ENCODE data around the gene LNPK. TPM values are rescaled to one million over a fixed set of nuclear protein-coding genes. Genes with fewer than 3 reads are reported as not detected.

LNPK gene
- polyA plus RNA-seq: 17.9 TPM
- long read RNA-seq, donor 1, full-length matches to known transcripts: 3 of 3 reads
- long read RNA-seq, donor 1, partial matches to known transcripts: 0 of 3 reads
- long read RNA-seq, donor 1, other reads (novel, unspliced or antisense): 0 of 3 reads
- long read RNA-seq, donor 2, full-length matches to known transcripts: 4 of 4 reads
- long read RNA-seq, donor 2, partial matches to known transcripts: 0 of 4 reads
- long read RNA-seq, donor 2, other reads (novel, unspliced or antisense): 0 of 4 reads
- long read RNA-seq, donor 3: 0 reads
- long read RNA-seq, donor 4: 0 reads
- long read RNA-seq, donor 5, full-length matches to known transcripts: 5 of 5 reads
- long read RNA-seq, donor 5, partial matches to known transcripts: 0 of 5 reads
- long read RNA-seq, donor 5, other reads (novel, unspliced or antisense): 0 of 5 reads
- long read RNA-seq, donor 6, full-length matches to known transcripts: 3 of 3 reads
- long read RNA-seq, donor 6, partial matches to known transcripts: 0 of 3 reads
- long read RNA-seq, donor 6, other reads (novel, unspliced or antisense): 0 of 3 reads
- long read RNA-seq, donor 7: 0 reads
- long read RNA-seq, donor 8, full-length matches to known transcripts: 4 of 4 reads
- long read RNA-seq, donor 8, partial matches to known transcripts: 0 of 4 reads
- long read RNA-seq, donor 8, other reads (novel, unspliced or antisense): 0 of 4 reads
- long read RNA-seq, donor 9, full-length matches to known transcripts: 7 of 7 reads
- long read RNA-seq, donor 9, partial matches to known transcripts: 0 of 7 reads
- long read RNA-seq, donor 9, other reads (novel, unspliced or antisense): 0 of 7 reads
- long read RNA-seq, donor 10, full-length matches to known transcripts: 3 of 3 reads
- long read RNA-seq, donor 10, partial matches to known transcripts: 0 of 3 reads
- long read RNA-seq, donor 10, other reads (novel, unspliced or antisense): 0 of 3 reads
- long read RNA-seq, donor 11, full-length matches to known transcripts: 2 of 7 reads
- long read RNA-seq, donor 11, partial matches to known transcripts: 5 of 7 reads
- long read RNA-seq, donor 11, other reads (novel, unspliced or antisense): 0 of 7 reads

- Histone ChIP-seq H3K36me3 (ENCODE audit: control insufficient read depth, insufficient read depth, low read length) (no peaks in the 10 kb centered on the region), H3K9me3 (ENCODE audit: control insufficient read depth, low read depth, low read length) (no peaks in the 10 kb centered on the region), H3K27me3 (ENCODE audit: control insufficient read depth, insufficient read depth, low read length) (no peaks in the 10 kb centered on the region), H3K4me1 (ENCODE audit: control insufficient read depth, insufficient read depth, low read length) (peaks cover 5% of the 10 kb centered on the region), H3K4me3 (ENCODE audit: low read length) (peak within 1 kb of the TSS; percentile 85), H3K27ac (ENCODE audit: low read length) (peak within 1 kb of the TSS; percentile 83)
- 0% methylated on average over 3 of the region's 57 CpGs for WGBS (ENCODE audit: insufficient coverage, low lambda C conversion rate)
- DNase-seq: peak; percentile 92 to 95
These were observed at the start of gene LNPK for GRCh38 chr2:176001916-176002687. Gene LNPK, minus strand, starts transcription at chr2:176002267. Its CDS starts 6,683 bp downstream, at chr2:175995584.

GRCh38 chr2:176039375-176039774 lies 37.3 kb upstream of the LNPK start:
- Histone ChIP-seq H3K27me3 (ENCODE audit: control insufficient read depth, insufficient read depth, low read length) (peaks cover 6% of the 10 kb centered on the region), H3K4me1 (ENCODE audit: control insufficient read depth, insufficient read depth, low read length) (no peaks in the 10 kb centered on the region), H3K4me3 (ENCODE audit: low read length) (no peak overlapping the region), H3K27ac (ENCODE audit: low read length) (no peak overlapping the region), H3K36me3 (ENCODE audit: control insufficient read depth, insufficient read depth, low read length) (no peaks in the 10 kb centered on the region), H3K9me3 (ENCODE audit: control insufficient read depth, low read depth, low read length) (peaks cover 2% of the 10 kb centered on the region)
- DNase-seq: no peak
- 65% methylated on average over 2 of the region's 3 CpGs for WGBS (ENCODE audit: insufficient coverage, low lambda C conversion rate)

GRCh38 chr2:176038694-176039093 lies 36.6 kb upstream of the LNPK start:
- Histone ChIP-seq H3K36me3 (ENCODE audit: control insufficient read depth, insufficient read depth, low read length) (no peaks in the 10 kb centered on the region), H3K27me3 (ENCODE audit: control insufficient read depth, insufficient read depth, low read length) (peaks cover 6% of the 10 kb centered on the region), H3K27ac (ENCODE audit: low read length) (no peak overlapping the region), H3K4me3 (ENCODE audit: low read length) (no peak overlapping the region), H3K4me1 (ENCODE audit: control insufficient read depth, insufficient read depth, low read length) (no peaks in the 10 kb centered on the region), H3K9me3 (ENCODE audit: control insufficient read depth, low read depth, low read length) (no peaks in the 10 kb centered on the region)
- no peak for DNase-seq
- no CpG with 5 or more reads among the region's 2 CpGs for WGBS (ENCODE audit: insufficient coverage, low lambda C conversion rate)

GRCh38 chr2:176035013-176035691 lies 33.1 kb upstream of the LNPK start:
- Histone ChIP-seq H3K4me1 (ENCODE audit: control insufficient read depth, insufficient read depth, low read length) (no peaks in the 10 kb centered on the region), H3K27ac (ENCODE audit: low read length) (no peak overlapping the region), H3K9me3 (ENCODE audit: control insufficient read depth, low read depth, low read length) (no peaks in the 10 kb centered on the region), H3K36me3 (ENCODE audit: control insufficient read depth, insufficient read depth, low read length) (no peaks in the 10 kb centered on the region), H3K4me3 (ENCODE audit: low read length) (no peak overlapping the region), H3K27me3 (ENCODE audit: control insufficient read depth, insufficient read depth, low read length) (peaks cover 3% of the 10 kb centered on the region)
- no peak for DNase-seq
- WGBS (ENCODE audit: insufficient coverage, low lambda C conversion rate): no CpG with 5 or more reads among the region's 6 CpGs

GRCh38 chr2:176027806-176028205 lies 25.7 kb upstream of the LNPK start:
- DNase-seq: no peak
- Histone ChIP-seq H3K4me1 (ENCODE audit: control insufficient read depth, insufficient read depth, low read length) (no peaks in the 10 kb centered on the region), H3K36me3 (ENCODE audit: control insufficient read depth, insufficient read depth, low read length) (no peaks in the 10 kb centered on the region), H3K9me3 (ENCODE audit: control insufficient read depth, low read depth, low read length) (no peaks in the 10 kb centered on the region), H3K27ac (ENCODE audit: low read length) (no peak overlapping the region), H3K27me3 (ENCODE audit: control insufficient read depth, insufficient read depth, low read length) (peaks cover 11% of the 10 kb centered on the region), H3K4me3 (ENCODE audit: low read length) (no peak overlapping the region)
- 100% methylated on average over 1 of the region's 2 CpGs for WGBS (ENCODE audit: insufficient coverage, low lambda C conversion rate)

GRCh38 chr2:176025932-176026331 lies 23.9 kb upstream of the LNPK start:
- Histone ChIP-seq H3K4me1 (ENCODE audit: control insufficient read depth, insufficient read depth, low read length) (no peaks in the 10 kb centered on the region), H3K27me3 (ENCODE audit: control insufficient read depth, insufficient read depth, low read length) (peaks cover 11% of the 10 kb centered on the region)
- 90% methylated on average over 2 of the region's 4 CpGs for WGBS (ENCODE audit: insufficient coverage, low lambda C conversion rate)

GRCh38 chr2:176024083-176024482 lies 22.0 kb upstream of the LNPK start:
- DNase-seq: no peak
- Histone ChIP-seq H3K4me1 (ENCODE audit: control insufficient read depth, insufficient read depth, low read length) (no peaks in the 10 kb centered on the region), H3K36me3 (ENCODE audit: control insufficient read depth, insufficient read depth, low read length) (no peaks in the 10 kb centered on the region), H3K4me3 (ENCODE audit: low read length) (no peak overlapping the region), H3K27ac (ENCODE audit: low read length) (no peak overlapping the region), H3K9me3 (ENCODE audit: control insufficient read depth, low read depth, low read length) (no peaks in the 10 kb centered on the region), H3K27me3 (ENCODE audit: control insufficient read depth, insufficient read depth, low read length) (peaks cover 11% of the 10 kb centered on the region)
- 100% methylated on average over 1 of the region's 2 CpGs for WGBS (ENCODE audit: insufficient coverage, low lambda C conversion rate)

More at GRCh38 chr2:176025932-176026331, 23.9 kb upstream of the LNPK start:
- DNase-seq: no peak
- H3K9me3 ChIP-seq (ENCODE audit: control insufficient read depth, low read depth, low read length): no peaks in the 10 kb centered on the region
- H3K36me3 ChIP-seq (ENCODE audit: control insufficient read depth, insufficient read depth, low read length): no peaks in the 10 kb centered on the region
- no peak overlapping the region for H3K4me3 ChIP-seq (ENCODE audit: low read length)
- H3K27ac ChIP-seq (ENCODE audit: low read length): no peak overlapping the region

GRCh38 chr2:176022048-176022447 lies 20.0 kb upstream of the LNPK start:
- no peaks in the 10 kb centered on the region for H3K36me3 ChIP-seq (ENCODE audit: control insufficient read depth, insufficient read depth, low read length)
- H3K27me3 ChIP-seq (ENCODE audit: control insufficient read depth, insufficient read depth, low read length): peaks cover 7% of the 10 kb centered on the region
- no peak overlapping the region for H3K27ac ChIP-seq (ENCODE audit: low read length)
- no peaks in the 10 kb centered on the region for H3K9me3 ChIP-seq (ENCODE audit: control insufficient read depth, low read depth, low read length)
- no peak overlapping the region for H3K4me3 ChIP-seq (ENCODE audit: low read length)
- WGBS (ENCODE audit: insufficient coverage, low lambda C conversion rate): 83% methylated on average over 1 of the region's 1 CpG
- no peaks in the 10 kb centered on the region for H3K4me1 ChIP-seq (ENCODE audit: control insufficient read depth, insufficient read depth, low read length)
- no peak for DNase-seq

- H3K27me3 ChIP-seq (ENCODE audit: control insufficient read depth, insufficient read depth, low read length): peaks cover 3% of the 10 kb centered on the region
- H3K36me3 ChIP-seq (ENCODE audit: control insufficient read depth, insufficient read depth, low read length): no peaks in the 10 kb centered on the region
- 72% methylated on average over 2 of the region's 6 CpGs for WGBS (ENCODE audit: insufficient coverage, low lambda C conversion rate)
- H3K4me3 ChIP-seq (ENCODE audit: low read length): no peak overlapping the region
- no peak overlapping the region for H3K27ac ChIP-seq (ENCODE audit: low read length)
- no peaks in the 10 kb centered on the region for H3K4me1 ChIP-seq (ENCODE audit: control insufficient read depth, insufficient read depth, low read length)
- no peaks in the 10 kb centered on the region for H3K9me3 ChIP-seq (ENCODE audit: control insufficient read depth, low read depth, low read length)
- DNase-seq: no peak
These were observed 18.3 kb upstream of the LNPK start for GRCh38 chr2:176020400-176020799.
